NOMO-1 treated with dmso at 0.1 percent for 144 hours (cell line): ENCODE measurements around the gene YOD1.

Experiments used
- DNase-seq: peaks from one replicate; lab custom pipeline; 2025; ENCODE audit not compliant: unreplicated experiment; lab: John Stamatoyannopoulos, UW

The YOD1 gene

DNA sequence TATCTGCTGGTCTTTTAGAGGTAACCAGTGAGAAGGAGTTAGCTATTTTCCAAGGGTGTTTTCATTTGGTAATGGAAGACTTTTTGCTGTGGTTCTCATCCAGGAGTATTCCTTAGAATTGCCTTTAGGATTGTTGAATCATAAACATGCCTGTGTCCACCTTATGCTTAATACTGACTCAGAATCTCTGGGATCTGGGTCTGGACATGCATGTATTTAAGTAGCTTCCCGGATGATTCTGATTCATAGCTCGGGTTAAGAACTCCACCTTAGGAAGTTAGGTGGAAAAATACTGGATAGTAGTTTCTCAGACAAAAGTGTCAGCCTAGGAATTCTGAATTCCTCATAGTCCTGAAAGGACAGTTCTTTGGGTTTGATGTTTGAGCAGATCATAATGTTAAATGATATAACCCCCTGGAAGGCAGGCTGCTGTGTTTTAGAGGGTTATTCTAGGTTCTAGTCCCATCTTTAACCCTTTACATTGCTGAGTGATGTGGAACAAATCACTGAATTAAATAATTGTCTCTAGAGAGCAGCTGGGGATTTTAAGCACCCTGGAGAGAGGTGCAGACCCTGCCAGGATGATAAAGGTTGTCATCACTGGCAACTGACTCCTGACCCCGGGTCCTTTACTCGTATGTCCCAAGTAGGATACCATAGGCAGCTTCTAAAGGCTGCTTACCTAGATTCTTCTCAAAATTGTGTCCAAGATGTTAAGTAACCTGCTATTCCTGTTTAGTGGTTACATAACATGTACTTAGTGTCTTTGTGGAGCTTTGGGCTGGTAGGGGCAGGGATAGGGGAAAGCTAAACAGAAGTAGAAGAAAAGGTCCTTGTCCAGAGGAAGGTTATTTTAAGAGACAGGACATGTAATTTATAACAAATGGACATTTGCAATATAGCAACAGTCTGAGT lies 23.2 kb upstream of the YOD1 start:
- no peak for DNase-seq

DNA sequence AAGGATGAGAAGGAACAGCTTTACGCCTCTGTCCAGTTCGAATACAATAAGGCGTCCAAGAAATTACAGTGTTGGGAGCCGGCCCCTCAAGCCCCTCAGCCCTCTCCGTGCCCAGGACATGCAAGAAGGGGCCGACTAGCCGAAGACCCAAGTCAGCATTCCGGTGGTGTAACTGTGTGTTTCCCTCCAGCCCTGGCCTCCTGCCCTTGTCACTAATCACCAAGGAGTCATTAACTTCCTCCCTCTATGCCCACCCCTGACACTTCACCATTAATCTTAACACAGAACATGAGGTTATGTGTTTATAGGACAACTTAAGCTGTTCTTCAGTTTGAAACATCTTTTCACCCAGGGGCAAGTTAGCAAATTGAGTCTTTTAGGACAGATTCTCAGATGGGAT lies 21.2 kb upstream of the YOD1 start:
- DNase-seq = no peak

DNA sequence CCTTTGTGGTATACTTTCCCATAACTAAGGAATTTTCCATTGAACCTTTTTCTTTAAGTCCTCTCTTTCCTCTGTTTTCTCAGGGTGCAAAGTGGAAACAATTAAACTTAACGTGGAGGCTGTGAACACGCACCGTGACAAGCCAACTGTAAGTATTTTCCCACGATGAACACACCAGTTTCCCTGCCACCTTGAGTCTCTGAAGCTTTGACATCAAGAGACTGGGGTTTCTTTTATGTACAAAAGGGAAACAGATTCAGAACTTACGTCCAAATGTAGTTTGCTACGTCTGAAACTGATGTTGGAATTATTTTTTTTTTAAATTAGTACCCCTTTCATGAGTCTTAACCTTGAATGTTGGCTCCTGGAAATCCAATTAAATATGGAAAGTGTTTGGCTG lies 20.4 kb upstream of the YOD1 start:
- DNase-seq = no peak

DNA sequence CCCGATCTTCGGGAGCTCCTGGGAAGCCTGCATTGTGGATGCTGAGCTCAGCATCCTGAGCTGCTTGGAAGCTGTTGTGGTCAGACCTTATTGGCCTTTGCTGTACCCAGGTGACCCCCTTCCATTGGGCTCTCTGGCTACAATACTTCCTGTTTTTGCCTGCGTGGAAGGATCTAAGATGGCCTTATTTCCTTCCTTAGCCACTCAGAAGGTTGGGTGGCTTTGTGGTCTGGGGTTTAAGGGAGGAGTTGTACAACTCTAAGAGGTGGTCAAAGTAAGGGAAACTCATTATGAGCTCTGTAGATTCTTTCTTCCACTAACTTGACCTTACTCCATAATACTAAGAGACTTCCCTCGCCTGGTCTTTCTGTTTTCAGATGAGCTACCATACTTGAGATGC lies 19.8 kb upstream of the YOD1 start:
- peak; percentile 62 for DNase-seq

GRCh38 chr1:207069858-207070506 lies 19.0 kb upstream of the YOD1 start:
- no peak for DNase-seq

DNA sequence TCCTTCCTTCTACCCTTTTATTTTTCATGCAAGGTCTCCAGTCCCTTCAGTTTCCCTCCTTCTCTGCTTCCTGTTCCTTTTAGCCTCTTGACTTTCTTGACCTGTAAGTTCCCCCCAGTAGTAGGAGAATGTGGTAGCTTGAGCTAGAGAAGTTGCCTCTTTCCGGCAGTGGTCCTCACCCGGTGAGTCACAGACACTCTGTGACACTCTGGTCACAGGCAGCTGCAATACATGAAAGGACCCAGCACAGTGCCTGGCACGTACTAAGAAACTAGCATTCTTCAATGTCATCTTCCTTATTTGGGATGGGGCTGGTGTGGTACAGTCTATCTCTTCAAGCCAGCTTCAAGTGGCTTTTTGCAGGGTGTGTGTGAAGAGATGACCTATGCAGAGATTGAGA lies 18.1 kb upstream of the YOD1 start:
- no peak for DNase-seq

DNA sequence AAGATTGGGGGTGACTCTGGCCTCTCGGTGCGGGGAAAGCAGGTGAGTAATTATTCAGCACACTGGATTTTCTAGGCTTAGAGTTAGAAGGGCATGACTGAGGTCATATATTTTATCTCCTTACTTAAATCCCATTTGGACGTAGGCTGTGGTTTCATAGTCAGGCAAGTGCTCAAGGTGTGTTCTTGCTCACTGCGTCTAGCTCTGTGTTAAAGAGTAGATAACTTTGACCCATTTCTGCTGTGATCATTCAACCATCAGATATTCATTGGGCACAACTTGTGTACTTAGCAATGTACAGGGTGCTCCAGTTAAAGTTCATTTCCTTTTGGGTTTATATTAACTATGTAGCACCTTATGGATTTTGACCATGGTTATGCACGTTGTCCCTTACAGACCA lies 16.7 kb upstream of the YOD1 start:
- DNase-seq = no peak

- no peak for DNase-seq
Observed at GRCh38 chr1:207067185-207067584, 16.2 kb upstream of the YOD1 start.

- DNase-seq = no peak
Observed at GRCh38 chr1:207064561-207064960, 13.6 kb upstream of the YOD1 start.

DNA sequence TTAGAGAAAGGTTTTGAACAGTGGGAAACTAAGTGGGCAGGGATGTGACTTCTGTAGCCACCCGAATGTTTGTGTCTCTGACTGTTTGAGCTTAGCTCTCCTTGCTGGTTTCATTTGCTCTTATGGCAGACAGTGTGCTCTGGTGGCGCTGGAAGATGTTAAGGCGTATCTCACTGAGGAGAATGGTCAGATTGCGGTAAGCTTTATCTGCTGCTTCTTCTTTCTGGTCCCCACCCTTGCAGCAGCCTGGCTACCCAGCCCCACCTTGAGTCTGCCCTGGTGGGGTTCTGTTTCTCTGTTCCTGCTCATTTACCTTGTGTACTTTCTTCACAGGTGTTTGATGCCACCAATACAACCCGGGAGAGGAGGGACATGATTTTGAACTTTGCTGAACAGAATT lies 12.0 kb upstream of the YOD1 start:
- DNase-seq = no peak

DNA sequence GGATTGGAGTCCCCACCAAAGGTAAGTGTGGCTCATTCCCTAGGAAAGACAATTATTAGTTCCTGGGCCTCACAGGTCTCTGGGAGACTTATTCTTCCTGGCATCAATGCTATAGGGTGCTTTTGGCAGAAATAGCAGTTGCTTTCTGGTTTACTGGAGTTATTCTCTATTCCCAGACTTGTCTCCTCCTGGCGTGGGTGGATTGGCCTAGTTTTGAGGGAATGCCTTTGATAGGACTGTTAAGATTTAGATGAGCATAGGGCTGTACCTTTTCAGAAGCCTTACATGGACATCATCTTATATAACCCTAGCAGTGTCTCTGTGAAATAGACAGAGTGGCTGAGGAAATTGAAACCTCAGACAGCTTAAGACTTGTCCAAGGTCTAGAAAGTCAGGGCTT lies 11.1 kb upstream of the YOD1 start:
- no peak for DNase-seq

GRCh38 chr1:207060596-207060995 lies 9.6 kb upstream of the YOD1 start:
- DNase-seq = no peak

- no peak for DNase-seq
Observed at GRCh38 chr1:207059881-207060280, 8.9 kb upstream of the YOD1 start.

DNA sequence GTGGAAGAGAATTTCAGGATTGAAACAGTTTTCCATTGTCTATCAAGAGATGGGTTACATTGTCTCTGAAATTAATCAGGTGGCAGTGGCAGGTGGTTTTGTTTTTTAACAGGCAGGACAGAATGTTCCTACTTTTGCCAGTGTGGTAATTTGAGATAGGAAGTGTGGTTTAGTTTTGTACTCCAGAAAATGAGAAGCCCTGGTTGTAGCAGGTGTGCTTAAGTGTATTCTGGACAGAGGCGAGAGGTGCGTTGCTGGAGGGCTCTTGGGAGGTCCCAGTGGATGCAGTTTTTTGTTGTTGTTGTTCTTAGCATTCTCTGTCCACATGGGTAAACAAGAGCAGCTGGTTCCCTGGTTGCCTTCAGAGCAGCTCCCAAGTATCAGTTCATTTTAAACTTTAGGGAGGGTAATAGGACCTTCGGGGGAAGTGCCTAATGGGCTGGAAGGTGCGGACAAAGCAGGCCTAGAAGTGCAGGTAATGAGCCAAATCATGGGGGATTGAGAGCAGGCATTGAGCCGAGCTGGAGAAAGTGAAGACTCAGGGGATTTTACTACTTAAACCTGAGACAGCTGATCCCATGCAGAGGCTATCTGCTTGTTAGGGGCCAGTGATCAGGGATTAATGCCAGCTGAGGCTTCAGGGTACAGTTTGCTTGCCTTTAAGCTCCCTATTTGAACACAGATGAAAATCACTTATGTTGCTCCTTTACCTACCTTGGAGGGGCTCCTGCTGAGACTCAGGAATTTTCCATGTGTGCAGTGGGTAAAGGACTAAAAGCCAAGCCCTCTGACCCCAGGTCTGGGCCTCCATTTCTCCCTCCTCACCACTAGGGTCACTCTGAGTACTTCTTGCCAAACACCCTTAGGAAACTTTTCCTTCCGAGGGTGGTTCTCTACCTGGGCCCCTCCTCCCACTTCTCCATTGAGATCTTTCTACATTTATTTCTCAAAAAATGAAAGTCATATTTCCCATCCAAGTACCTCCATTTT lies 8.2 kb upstream of the YOD1 start:
- DNase-seq = no peak

GRCh38 chr1:207058252-207058651 lies 7.2 kb upstream of the YOD1 start:
- DNase-seq = no peak

DNA sequence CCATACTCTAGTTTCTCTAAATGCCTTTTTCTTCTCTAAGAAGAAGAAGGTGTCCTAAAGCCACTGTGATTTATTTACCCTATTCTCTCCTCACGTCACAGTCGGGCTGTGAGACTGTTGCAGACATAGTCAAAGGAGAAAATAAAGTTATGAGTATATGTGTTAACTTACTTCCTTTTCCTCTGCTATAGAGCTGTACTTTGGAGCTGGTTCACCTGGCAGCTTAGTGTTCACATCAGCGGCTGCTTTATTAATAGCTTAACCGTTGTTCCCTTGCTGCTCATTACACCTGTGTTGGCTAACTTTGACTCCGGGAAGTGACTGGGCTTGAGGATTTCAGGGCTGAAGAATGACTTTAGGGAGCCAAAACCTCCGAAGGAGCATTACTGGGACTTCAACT lies 5.7 kb upstream of the YOD1 start:
- DNase-seq = no peak

DNA sequence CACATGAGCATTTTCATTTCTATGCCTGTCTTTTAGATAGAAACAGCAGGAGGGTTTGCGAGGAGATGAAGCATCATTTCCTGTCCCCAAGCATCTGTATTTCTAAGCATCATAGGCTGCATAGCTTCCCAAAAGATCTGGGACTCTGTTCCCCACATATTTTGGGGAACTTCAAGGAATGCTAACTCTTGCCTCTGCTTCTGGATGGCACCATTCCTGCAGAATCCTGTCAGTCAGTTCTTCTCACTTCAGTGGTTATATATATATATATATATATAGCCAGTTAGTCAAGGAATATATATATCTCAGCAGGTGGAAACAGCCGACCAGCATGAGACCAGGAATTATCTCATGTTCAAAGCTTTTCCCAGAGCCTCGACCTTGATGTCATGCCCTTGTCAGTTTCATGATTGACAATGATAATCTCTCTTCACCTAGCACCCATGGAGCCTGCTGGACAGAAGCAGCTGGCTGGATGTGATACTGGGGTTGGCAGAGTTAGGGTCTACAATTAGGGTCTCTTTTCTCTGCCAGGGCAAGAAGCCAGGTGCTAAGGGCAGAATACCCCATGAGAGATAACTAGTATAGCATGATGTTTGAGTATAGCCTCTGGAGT lies 4.5 kb upstream of the YOD1 start:
- DNase-seq = no peak

DNA sequence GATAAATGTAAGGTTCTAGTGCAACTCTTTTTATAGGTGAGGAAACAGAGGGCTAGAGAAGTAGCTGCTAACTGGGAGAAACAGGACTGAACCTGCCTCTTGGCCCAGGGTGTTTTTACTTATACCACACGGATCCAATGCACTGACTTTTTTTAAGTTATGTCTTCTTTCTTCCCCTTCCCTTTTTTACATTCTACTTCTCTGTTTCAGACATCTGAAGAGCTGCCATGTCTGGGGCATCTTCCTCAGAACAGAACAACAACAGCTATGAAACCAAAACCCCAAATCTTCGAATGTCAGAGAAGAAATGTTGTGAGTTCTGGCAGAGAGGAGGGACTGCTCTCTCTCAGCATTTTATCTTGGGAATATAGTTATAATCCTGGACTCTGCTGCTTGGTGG lies 3.5 kb upstream of the YOD1 start:
- DNase-seq = peak; percentile 32

DNA sequence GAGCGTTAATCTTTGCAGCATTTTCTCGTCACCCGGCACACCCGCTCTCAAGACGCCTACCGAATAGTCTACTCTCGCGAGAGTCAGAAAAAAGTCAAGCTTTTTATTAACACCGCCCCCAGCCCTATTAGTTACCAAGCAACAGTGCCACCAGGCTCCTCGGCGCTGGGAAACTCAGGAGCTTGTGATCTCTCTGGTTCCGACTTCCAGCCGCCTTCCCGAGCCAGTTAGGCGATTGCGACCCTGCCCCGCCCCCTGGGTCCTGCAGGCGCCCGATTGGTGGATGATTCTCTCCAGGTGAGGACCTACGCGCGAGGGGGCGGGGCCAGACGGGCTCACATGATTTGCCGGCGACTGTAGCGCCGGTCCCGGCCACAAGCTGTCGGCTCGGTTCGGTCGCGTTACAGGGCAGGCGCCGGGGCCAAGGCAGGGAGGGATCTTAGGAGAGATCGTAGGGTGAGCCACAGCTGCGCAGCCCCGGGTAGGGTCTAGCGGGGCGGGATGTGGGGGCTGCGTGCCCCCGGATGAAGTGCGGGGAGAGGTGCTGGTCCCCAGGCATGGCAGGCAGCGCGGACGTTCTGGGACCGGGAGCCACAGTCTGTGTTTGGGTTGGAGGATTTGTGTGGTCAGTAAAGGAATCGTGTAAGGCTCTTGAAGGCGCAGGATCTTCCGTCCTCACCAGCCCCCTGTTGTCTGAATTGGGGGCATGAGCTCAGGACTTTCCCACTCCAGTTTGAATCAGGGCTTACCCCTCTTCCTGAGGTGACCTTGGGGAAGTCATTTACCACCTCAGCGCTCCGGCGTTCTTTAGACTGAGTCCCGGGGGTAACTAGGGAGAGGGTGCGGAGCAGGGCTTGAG lies 2.1 kb upstream of the YOD1 start, which contains the start of gene PFKFB2:
Gene PFKFB2, plus strand, starts transcription at position 365 of the 859 bp plus-strand sequence. CDS start 1,443 bp downstream, outside the sequence.
- peak; percentile 87 for DNase-seq
